Endothelial cell of umbilical vein (primary cell): Measurements from ENCODE around the gene MSRB2. TPM values are rescaled to one million over a fixed set of nuclear protein-coding genes. Genes with fewer than 3 reads are reported as not detected.

ENCODE experiments used
- BruUV-seq: library from RNA; stranded (reverse); fragments of 400-500 nt; replicated peaks from 2 replicates; lab custom pipeline; 2021; lab: Mats Ljungman, UMichigan
- CTCF ChIA-PET: fragments of 300-600, 350-600 bp; sonication (Branson Sonifier 250); formaldehyde crosslinking; loops from one replicate; lab custom pipeline; 2021; ENCODE audit warnings: antibody characterized with exemption, inconsistent platforms; lab: Charles Lee
- POLR2A ChIA-PET: fragments of 300-600, 350-600 bp; sonication (Branson Sonifier 250); formaldehyde crosslinking; loops from one replicate; lab custom pipeline; 2021; ENCODE audit warnings: antibody characterized with exemption, inconsistent platforms; lab: Charles Lee
- DNase-seq: peaks from one replicate; pipeline ENCODE4 v3.0.0-alpha.2; 2011; ENCODE audit warnings: low read depth, low spot score
- FAIRE-seq: peaks from 2 replicates; lab custom pipeline; 2011; peaks lifted over from hg19 to GRCh38; lab: Jason Lieb, UNC
- H2AFZ ChIP-seq: 2 replicates; pipeline ENCODE4 v1.6.0; 2012; ENCODE audit warnings: low read depth, low read length, control low read depth, inconsistent platforms
- H3K27ac ChIP-seq: 2 replicates; pipeline ENCODE4 v1.5.1; 2011; ENCODE audit warnings: low read depth, mild to moderate bottlenecking, control low read depth, low read length, moderate library complexity; ENCODE audit not compliant: insufficient read depth
- H3K27me3 ChIP-seq, 2 experiments: 2 replicates each; pipeline versions ENCODE4 v1.6.0 to v1.6.1; 2011; ENCODE audit warnings: low read length in 2 of 2, mixed read lengths in 1 of 2; ENCODE audit not compliant: control insufficient read depth in 2 of 2, insufficient read depth in 2 of 2
- H3K36me3 ChIP-seq, 2 experiments: 2 replicates in 1 of 2; 3 replicates in 1 of 2; pipeline ENCODE4 v1.5.1; 2011; ENCODE audit warnings: low read length in 2 of 2, mild to moderate bottlenecking in 1 of 2, moderate library complexity in 1 of 2; ENCODE audit not compliant: control insufficient read depth in 2 of 2, insufficient read depth in 2 of 2; ENCODE audit errors: extremely low read depth in 1 of 2
- H3K4me1 ChIP-seq: 3 replicates; pipeline ENCODE4 v1.5.1; 2011; ENCODE audit warnings: mild to moderate bottlenecking, low read length; ENCODE audit not compliant: control insufficient read depth, insufficient read depth; ENCODE audit errors: extremely low read depth
- H3K4me2 ChIP-seq: 2 replicates; pipeline ENCODE4 v1.6.1; 2011; ENCODE audit warnings: low read length, control low read depth, mixed read lengths; ENCODE audit not compliant: insufficient read depth
- H3K4me3 ChIP-seq, 3 experiments: fragments of 200-600 bp in 1 of 3; sonication (generic), shearing (Covaris generic) in 1 of 3; replicated peaks in 1 of 3; 2 replicates each; pipeline ENCODE4 v1.5.1; 2011 to 2016; ENCODE audit warnings: control low read depth in 3 of 3, low read length in 3 of 3, mild to moderate bottlenecking in 2 of 3, inconsistent platforms in 1 of 3, low read depth in 1 of 3, moderate library complexity in 1 of 3; ENCODE audit not compliant: insufficient read depth in 1 of 3
- H3K79me2 ChIP-seq: 2 replicates; pipeline ENCODE4 v1.6.0; 2012; ENCODE audit warnings: low read length, inconsistent platforms; ENCODE audit not compliant: control insufficient read depth, insufficient read depth
- H3K9ac ChIP-seq: replicated peaks from 2 replicates; pipeline ENCODE3; 2011; ENCODE audit warnings: low read length, control low read depth; ENCODE audit not compliant: insufficient read depth; ENCODE audit errors: extremely low read depth
- H3K9me1 ChIP-seq: replicated peaks from 3 replicates; pipeline ENCODE4 v1.6.0; 2011; ENCODE audit warnings: mild to moderate bottlenecking, low read length; ENCODE audit not compliant: control insufficient read depth, insufficient read depth; ENCODE audit errors: extremely low read depth
- H3K9me3 ChIP-seq: replicated peaks from 2 replicates; pipeline ENCODE4 v1.5.1; 2012; ENCODE audit warnings: low read length, inconsistent platforms; ENCODE audit not compliant: control insufficient read depth, insufficient read depth
- H4K20me1 ChIP-seq: replicated peaks from 2 replicates; pipeline ENCODE3; 2011; ENCODE audit warnings: mild to moderate bottlenecking, low read length; ENCODE audit not compliant: control insufficient read depth, insufficient read depth; ENCODE audit errors: extremely low read depth
- CTCF ChIP-seq, 2 donors: IDR thresholded peaks; 1 replicate in 1 of 2; 2 replicates in 1 of 2; pipeline ENCODE4 v1.5.1; 2011; ENCODE audit warnings: low read length in 2 of 2, mild to moderate bottlenecking in 2 of 2, moderate library complexity in 2 of 2, control low read depth in 1 of 2, inconsistent platforms in 1 of 2, low read depth in 1 of 2; ENCODE audit not compliant: insufficient read depth in 1 of 2; ENCODE audit errors: extremely low read depth in 1 of 2
- FOS ChIP-seq: IDR thresholded peaks from 2 replicates; pipeline ENCODE4 v1.6.1; 2011; ENCODE audit warnings: mild to moderate bottlenecking, low read length, moderate library complexity, borderline replicate concordance; ENCODE audit not compliant: insufficient read depth
- GATA2 ChIP-seq: IDR thresholded peaks from 2 replicates; pipeline ENCODE4 v1.7.0; 2011; ENCODE audit warnings: low read depth, mild to moderate bottlenecking, moderate library complexity, mixed read lengths, low read length; ENCODE audit not compliant: insufficient read length, insufficient read depth
- JUN ChIP-seq: IDR thresholded peaks from 2 replicates; pipeline ENCODE4 v1.6.1; 2011; ENCODE audit warnings: borderline replicate concordance, low read depth; ENCODE audit not compliant: insufficient read length, insufficient read depth
- MYC ChIP-seq: IDR thresholded peaks from one replicate; pipeline ENCODE4 v1.6.1; 2011; ENCODE audit warnings: mild to moderate bottlenecking, low read depth, low read length
- POLR2AphosphoS5 ChIP-seq: IDR thresholded peaks from 2 replicates; pipeline ENCODE4 v1.6.1; 2012; ENCODE audit warnings: low read depth, mild to moderate bottlenecking, control low read depth, low read length, moderate library complexity; ENCODE audit not compliant: insufficient read depth
- dilution Hi-C: fragments of 300-500 bp; cut with MboI; formaldehyde crosslinking; loops from one replicate; pipeline ENCODE4 v1.15.0; 2019; ENCODE audit warnings: low sequenced_read_pairs; ENCODE audit not compliant: extremely low pct_ligation_motif_present
- intact Hi-C: fragments of 100-400 bp; cut with micrococcal nuclease; formaldehyde crosslinking; loops from one replicate; pipeline ENCODE4 v1.10.0; 2022
- polyA plus RNA-seq, 4 experiments: library from polyadenylated mRNA; depleted of rRNA in 3 of 4; stranded (reverse) in 3 of 4; unstranded in 1 of 4; fragments of >200 nt; gene quantifications; 2 replicates each; pipeline versions ENCODE4 v1.2.1 to v1.2.3, GENCODE V29; 2011 to 2012; ENCODE audit warnings: missing spikeins in 1 of 4
- total RNA-seq: library from RNA; stranded (reverse); gene quantifications from 2 replicates; pipeline ENCODE4 v1.2.3, GENCODE V29; 2021

MSRB2 gene
- total and polyA plus RNA-seq, 2 donors (not counting 3 experiments of a cell fraction or from before 2014, with no cell fraction given): 16.2 to 20.6 TPM

DNA sequence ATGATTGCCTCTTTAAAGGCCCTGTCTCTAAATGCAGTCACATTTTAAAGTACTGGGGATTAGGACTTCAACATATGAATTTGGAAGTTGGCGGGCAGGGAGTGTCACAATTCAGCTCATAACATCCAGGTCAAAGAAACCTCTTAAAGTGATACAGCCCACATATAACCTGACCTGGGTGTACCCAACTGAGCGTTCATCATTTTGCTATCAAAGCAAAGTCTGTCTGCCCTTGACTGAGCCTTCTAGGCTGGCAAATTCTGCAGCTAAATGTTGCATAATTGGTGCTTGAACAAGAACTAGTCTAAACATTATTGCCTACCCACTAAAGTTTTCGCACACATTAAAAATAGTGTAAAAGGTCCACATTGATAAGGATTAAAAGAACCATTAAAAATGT, 3.7 kb downstream of the MSRB2 start:
- Histone ChIP-seq H3K27ac (no peak overlapping the region), H3K9ac (no peak overlapping the region), H3K9me1 (no peaks in the 10 kb centered on the region), H3K79me2 (no peaks in the 10 kb centered on the region), H3K36me3 (peaks cover 0 to under 1% of the 10 kb centered on the region in 2 experiments), H4K20me1 (no peaks in the 10 kb centered on the region), H3K4me1 (peaks cover 21% of the 10 kb centered on the region), H3K9me3 (no peaks in the 10 kb centered on the region), H2AFZ (no peak overlapping the region), H3K27me3 (no peaks in the 10 kb centered on the region), H3K4me2 (no peak overlapping the region), H3K4me3 (no peak overlapping the region)
- CTCF ChIA-PET: no interaction called here
- no peak for FAIRE-seq
- POLR2A ChIA-PET: no interaction called here
- no peak for TF ChIP-seq POLR2AphosphoS5
- TF ChIP-seq MYC: no peak
- no peak for TF ChIP-seq CTCF (IDR thresholded peaks at IDR 0.05; ENCODE audit: extremely low read depth in 1 of 2, insufficient read depth in 1 of 2, low read depth in 1 of 2, low read length in 2 of 2)
- no peak for TF ChIP-seq GATA2
- no peak for DNase-seq
- no TSS peak for BruUV-seq
- intact Hi-C loops: loop anchor here (5.0 to 10.0 kb wide), 3 partner anchors 474 to 1604 kb away; partner anchors contain the start of gene COMMD3
- dilution Hi-C loops: no loop called here

GRCh38 chr10:23099816-23100215, 4.4 kb downstream of the MSRB2 start:
- DNase-seq (peak; percentile 40), FAIRE-seq (peak; percentile 56)
- Histone ChIP-seq H3K4me2 (peak overlapping the region; percentile 49), H3K36me3 (peaks cover 2 to 3% of the 10 kb centered on the region in 2 experiments), H3K4me1 (peaks cover 21% of the 10 kb centered on the region), H3K9ac (peak overlapping the region; percentile 24), H3K9me3 (no peaks in the 10 kb centered on the region), H3K4me3 (no peak overlapping the region), H3K79me2 (no peaks in the 10 kb centered on the region), H3K27ac (peak overlapping the region; percentile 63), H3K9me1 (no peaks in the 10 kb centered on the region), H3K27me3 (no peaks in the 10 kb centered on the region), H4K20me1 (no peaks in the 10 kb centered on the region), H2AFZ (peak overlapping the region; percentile 56)
- intact Hi-C loops (loop anchor here (5.0 to 10.0 kb wide), 3 partner anchors 475 to 1605 kb away; partner anchors contain the start of gene COMMD3), dilution Hi-C loops (no loop called here)
- no TSS peak for BruUV-seq
- POLR2A ChIA-PET: no interaction called here
- TF ChIP-seq FOS: peak; percentile 43
- TF ChIP-seq JUN: peak; percentile 19
- no peak for TF ChIP-seq CTCF (IDR thresholded peaks at IDR 0.05; ENCODE audit: extremely low read depth in 1 of 2, insufficient read depth in 1 of 2, low read depth in 1 of 2, low read length in 2 of 2)
- CTCF ChIA-PET: no interaction called here
